Measurements from ENCODE around the gene UBE2G1.
"Not testable (repeated sequence)": the region's sequence is repeated elsewhere in the genome, so short reads cannot be mapped to it uniquely, and the experiment has no call there.

UBE2G1 gene, protein sequence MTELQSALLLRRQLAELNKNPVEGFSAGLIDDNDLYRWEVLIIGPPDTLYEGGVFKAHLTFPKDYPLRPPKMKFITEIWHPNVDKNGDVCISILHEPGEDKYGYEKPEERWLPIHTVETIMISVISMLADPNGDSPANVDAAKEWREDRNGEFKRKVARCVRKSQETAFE

DNA sequence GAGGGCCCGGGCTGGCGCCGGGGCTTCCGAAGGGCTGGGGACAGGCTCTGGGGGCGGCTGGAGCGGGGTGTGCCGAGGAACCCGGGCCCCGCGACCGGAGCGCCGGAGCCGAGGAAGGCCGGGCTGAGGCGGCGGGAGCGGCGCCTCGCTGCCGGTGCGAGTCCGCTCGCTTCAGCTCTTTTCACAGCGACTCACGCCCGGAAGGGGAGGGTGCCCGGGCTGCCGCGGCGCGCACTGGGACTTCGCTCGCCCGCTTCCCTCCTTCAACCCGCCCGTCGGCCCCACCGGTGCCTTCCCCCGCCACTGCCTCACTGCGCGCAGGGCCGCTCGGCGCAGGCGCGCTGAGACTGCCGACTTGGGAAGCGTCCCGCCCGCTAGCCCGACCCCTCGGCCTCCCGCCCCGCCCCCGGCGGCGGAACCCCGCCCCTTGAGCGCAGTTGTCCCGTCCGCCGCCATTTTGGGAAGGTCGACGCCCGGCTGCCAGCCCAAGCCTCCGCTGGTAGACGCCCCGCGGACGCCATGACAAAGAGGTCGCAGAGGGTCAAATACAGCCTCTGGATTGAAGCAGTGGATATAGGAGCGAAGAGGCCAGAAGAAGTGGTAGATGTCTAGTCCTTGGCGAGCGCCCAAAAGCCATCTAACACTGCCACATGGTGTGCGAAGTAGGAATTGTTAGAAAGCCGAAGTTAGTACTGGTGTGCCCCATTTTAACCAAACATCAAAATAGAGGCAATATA lies at the start of gene UBE2G1:
Gene UBE2G1 (minus strand): TSS at position 349 of the 737 bp plus-strand sequence. CDS start 359 bp downstream, outside the sequence.
- DNase-seq (ENCODE audit: low spot score) = peak; percentile 99

DNA sequence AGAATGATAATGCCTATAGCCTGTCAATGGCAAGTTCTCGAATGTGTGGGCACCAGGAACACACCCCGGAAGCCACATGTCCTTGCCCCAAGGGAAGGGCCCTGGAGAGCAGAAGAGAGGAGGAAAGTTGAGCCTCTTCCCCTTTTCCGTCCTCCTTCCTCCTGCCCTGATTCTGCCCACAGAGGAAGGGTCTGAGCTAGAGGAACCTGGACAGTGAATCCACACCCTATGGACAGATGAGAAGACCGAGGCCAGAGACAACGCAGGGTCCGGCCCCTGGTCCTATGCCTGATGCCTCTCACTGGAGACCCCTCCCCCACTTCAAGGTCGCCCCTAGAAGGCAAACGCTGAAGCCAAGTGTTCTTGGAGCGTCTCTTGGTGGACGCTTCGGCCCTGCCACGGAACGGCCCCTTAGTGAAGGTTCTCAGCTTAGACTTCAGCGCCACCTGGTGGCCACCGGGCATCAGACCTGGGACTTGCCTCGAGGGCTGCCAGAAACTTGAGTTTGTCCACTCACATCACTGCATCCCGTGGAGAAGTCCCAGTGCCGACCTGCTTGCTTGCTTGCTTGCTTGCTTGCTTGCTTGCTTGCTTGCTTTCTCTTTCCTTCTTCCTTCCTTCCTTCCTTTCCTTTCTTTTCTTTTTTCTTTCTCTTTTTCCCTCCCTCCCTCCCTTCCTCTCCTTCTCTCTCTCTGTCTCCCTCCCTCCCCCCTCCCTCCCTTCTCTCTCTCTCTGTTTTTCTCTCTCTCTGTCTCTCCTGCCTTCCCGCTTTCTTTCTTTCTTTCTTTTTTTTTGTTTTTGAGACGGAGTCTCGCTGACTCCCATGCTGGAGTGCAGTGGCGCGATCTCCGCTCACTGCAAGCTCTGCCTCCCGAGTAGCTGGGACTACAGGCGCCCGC lies 46.7 kb upstream of the UBE2G1 start:
- DNase-seq (ENCODE audit: low spot score) = peak; percentile 93

DNA sequence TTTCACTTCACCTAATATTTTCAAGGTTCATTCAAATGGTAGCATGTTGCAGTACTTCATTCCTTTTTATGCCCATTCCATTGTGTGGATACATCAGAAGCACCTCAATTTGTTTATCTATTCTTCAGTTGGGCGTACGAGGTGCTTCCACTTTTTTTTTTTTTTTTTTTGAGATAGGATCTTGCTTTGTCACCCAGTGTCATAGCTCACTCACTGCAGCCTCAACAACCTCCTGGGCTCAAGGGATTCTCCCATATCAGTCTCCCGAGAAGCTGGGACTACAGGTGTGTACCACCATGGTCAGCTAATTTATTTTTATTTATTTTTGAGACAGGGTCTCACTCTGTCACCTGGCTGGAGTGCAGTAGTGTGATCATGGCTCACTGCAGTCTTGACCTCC lies 44.7 kb upstream of the UBE2G1 start:
- no peak for DNase-seq (ENCODE audit: low spot score)

DNA sequence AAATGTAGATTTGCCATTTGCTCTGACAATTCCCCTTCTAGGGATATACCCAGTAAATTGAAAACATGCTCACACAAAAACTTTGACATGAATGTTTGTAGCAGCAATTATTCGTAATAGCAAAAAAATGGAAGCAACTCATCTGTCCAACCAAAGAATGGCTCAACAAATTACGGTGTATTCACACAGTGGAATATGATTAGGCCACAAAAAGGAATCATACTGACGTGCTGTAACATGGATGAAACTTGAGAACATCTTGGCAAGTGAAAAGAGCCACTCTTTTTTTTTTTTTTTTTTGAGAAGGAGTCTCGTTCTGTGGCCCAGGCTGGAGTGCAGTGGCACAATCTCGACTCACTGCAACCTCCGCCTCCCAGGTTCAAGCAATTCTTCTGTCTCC lies 43.2 kb upstream of the UBE2G1 start:
- no peak for DNase-seq (ENCODE audit: low spot score)

DNA sequence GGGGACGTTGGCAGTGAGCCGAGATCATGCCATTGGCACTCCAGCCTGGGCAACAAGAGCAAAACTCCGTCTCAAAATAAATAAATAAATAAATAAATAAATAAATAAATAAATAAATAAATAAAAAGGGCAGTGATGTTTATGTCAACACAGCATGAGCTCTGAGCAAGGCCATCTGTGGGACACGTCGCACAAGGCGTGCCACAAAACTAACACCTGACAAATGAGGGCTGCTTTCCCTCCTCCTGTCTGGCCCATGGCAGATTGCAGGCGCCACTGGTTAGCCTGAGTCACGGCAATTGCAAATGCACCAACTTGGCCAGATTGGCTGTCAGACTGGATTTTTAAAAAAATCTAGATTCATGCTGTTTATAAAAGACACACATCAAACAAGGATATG lies 41.4 kb upstream of the UBE2G1 start:
- peak; percentile 27 for DNase-seq (ENCODE audit: low spot score)

DNA sequence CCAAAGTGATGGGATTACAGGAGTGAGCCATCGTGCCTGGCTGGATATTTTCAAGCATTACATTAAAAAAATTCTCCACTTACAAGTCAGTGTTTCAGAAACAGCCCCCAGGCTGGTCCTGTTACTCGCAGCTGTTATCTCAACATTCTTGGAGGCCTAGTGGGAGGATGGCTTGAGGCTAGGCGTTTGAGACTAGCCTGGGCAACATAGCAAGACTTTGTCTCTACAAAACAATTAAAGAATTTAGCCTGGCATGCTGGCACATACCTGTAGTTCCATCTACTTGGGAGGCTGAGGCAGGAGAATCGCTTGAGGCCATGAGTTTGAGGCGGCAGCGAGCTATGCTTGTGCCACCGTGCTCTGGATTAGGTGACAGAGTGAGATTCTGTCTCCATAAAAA lies 40.7 kb upstream of the UBE2G1 start:
- no peak for DNase-seq (ENCODE audit: low spot score)

DNA sequence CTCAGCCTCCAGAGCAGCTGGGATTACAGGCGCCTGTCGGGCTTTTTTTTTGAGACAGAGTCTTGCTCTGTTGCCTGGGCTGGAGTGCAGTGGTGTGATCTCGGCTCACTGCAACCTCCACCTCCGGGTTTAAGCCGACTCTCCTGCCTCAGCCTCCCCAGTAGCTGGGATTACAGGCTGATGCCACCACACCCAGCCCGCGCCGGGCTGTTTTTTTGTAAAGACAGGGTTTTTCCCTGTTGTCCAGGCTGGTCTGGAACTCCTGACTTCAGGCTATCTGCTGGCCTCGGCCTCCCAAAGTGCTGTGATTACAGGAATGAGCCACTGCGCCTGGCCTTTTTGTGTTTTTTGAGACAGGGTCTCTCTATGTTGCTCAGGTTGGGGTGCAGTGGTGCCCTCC lies 39.9 kb upstream of the UBE2G1 start:
- DNase-seq (ENCODE audit: low spot score) = no peak

DNA sequence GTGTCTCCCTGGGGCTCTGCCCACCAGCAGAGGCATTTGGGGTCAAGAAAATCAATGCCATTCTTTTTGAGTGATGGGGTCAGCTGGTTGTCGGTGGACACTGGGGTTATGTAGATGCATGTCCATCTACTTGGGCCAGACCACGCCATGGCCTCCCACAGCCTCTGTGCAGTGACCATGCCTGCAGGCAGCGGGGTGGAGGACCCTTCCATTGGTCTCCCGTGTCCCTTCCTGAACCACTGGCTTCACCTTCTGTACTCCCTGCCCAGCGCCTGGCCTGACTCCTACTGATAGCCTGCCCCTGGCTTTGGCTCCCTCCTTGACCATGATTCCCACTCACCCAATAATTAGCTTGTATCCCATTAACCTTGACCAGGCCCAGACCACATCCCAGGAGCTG lies 39.2 kb upstream of the UBE2G1 start:
- DNase-seq (ENCODE audit: low spot score) = no peak

DNA sequence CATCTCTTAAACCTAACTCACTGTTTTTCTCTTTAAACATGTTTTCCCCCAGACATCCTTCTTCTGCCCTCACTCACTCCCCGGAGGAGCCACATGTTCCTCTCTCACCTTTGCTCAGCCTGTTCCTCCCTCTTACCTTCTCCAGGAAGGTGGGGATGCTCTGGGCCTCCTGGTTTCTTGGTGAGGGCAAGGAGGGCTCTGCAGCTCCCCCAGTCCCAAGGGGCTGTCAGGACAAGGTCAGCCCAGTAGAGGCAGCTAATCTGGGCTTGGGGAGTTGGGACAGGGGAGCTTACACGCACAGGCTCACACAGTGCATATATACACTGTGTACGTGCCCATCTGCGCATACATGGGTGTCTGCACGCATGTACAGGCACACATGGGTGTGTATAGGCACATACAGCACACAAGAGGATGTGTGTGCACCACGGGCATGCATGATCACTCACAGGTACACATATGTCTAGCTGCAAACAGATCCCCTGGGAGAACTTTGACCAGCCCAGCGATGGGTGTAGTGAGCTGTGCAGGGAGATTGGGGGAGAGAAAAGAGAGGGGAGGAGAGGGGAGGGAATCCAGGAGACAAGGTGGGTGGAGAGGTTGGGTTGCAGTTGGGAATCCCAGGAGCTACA lies 38.7 kb upstream of the UBE2G1 start:
- no peak for DNase-seq (ENCODE audit: low spot score)

DNA sequence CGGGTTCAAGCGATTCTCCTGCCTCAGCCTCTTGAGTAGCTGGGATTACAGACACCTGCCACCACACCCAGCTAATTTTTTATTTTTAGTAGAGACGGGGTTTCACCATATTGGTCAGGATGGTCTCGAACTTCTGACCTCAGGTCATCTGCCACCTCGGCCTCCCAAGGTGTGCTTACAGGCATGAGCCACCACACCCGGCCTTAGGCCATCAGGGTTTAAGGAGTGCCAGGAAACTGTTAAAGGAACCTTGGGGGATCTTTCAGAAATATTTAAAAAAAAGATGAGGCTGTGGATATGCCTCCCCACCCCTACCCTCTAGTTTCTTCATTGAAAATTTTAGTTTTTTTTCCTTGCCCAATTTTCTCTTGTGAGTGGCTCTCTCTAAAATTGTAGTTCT lies 31.4 kb upstream of the UBE2G1 start:
- no peak for DNase-seq (ENCODE audit: low spot score)

DNA sequence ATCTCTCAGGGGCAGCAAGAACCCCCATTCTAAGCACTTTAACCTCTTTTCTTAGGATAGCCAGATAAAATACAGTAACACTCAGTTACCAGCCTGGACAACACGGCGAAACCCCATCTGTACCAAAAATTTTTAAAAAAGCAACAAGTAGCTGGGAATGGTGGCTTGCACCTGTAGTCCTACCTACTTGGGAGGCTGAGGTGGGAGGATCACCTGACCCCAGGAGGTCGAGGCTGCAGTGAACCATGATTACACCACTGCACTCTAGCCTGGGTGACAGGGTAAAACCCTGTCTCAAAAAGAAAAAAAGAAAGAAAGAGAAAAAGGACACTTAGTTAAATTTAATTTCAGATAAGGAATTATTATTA lies 28.6 kb upstream of the UBE2G1 start:
- no peak for DNase-seq (ENCODE audit: low spot score)

DNA sequence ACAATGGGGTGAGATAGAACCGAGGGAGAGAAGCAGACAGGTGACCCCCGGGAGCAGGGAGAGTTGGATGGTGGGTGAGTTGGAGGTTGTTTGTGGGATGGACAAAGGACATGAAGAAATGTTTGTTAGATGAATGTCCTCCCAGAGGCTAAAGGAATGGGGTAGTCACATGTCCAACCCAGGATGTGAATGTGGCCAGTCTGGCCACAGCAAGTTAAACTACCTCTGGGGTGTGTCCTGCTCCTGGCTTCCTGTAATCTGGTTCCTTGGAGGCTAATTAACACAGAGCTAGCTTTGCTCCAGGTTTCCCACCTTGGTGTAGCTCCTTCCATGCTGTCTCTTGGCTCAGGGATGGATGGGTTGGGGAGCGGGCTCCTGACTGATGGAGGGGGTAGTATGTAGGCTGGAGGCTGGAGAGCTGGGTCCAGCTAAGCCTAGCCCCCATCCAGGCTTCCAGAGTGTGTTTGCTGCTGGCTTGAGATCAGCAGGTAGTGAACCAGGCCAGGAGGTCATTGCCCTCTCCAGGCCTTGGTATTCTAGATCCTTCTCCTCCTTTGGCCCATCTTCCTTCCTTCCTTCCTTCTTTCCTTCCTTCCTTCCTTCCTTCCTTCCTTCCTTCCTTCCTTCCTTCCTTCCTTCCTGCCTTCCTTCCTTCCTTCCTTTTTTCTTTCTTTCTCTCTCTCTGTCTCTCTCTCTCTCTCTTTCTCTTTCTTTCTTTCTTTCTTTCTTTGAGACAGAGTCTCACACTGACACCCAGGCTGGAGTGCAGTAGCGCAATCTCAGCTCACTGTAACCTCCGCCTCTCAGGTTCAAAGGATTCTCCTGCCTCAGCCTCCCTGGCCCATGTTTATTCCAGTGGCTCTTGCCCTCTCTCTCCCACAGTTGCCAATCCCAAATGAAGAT lies 28.0 kb upstream of the UBE2G1 start:
- DNase-seq (ENCODE audit: low spot score) = no peak

DNA sequence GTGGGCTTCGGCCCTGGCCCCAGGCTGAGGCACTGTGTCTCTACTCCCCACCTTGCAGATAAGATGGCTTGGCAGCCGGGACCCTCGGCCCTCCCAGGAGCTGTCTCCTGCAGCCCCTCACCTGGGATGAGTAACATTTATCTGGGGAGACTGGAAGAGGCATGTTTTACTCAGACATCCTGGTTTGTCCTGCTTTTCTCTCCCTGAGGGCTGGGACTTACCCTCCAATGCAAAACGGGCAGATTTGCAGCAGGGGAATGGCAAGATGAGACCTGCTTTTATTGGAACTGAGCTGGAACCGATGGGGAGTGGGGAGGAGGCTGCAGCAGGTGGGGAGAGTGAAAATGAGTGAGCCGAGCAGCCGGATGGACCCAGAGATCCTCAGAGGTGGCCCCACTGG lies 27.3 kb upstream of the UBE2G1 start:
- DNase-seq (ENCODE audit: low spot score) = no peak

DNA sequence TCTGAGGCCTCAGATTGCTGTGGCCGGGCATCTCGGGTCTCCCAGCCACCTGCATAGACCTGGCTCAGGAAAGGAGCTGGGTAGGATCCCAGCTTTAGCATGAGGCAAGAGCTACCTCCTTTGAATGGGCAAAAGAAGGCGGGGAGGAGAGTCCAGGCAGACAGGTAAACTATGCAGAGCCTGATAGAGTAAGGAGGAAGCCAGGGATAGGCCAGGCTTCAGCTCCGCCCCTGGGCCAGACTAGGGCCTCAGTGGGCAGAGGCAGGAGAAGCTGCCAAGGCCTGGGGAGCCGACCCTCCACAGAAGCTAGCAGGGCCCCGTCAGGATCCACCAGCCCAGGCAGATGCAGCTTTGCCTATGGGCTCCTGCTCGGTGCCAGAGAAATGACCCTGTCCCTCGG lies 22.6 kb upstream of the UBE2G1 start:
- no peak for DNase-seq (ENCODE audit: low spot score)

DNA sequence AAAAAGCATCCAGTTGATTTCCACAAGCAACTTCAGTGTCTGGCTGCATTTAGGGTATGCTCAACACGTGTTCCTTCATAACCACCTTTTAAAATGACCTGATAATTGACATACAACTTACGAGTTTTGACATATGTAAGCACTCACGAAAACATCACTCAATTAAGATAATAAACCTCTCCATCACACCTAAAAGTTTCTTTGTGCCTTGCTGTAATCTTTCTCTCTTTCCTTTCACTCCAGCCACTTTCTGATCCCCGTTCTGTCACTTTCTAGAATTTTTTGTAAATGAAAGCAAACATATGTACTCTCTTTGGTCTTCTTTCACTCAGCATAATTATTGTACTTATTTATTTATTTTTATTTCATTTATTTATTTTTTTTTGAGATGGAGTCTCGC lies 20.7 kb upstream of the UBE2G1 start:
- DNase-seq (ENCODE audit: low spot score) = no peak

DNA sequence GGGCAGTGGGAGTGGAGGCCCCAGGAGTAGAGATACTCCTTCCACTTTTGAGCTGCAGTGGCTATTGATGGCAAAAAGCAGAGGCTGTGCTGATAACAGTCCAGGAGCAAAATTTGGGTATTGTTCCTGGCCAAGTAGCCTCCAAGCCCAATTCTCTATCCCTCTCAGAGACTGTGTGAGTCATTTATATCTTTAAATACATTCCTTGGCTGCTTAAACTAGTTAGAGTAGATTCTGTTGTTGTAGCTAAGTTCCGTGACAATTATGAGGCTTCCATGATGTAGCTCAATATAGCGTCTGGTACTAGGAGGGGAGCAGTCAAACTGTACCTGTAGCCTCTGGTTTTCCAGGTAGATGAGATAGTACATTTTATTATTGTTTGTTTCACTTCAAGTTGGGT lies 19.9 kb upstream of the UBE2G1 start:
- peak; percentile 33 for DNase-seq (ENCODE audit: low spot score)

DNA sequence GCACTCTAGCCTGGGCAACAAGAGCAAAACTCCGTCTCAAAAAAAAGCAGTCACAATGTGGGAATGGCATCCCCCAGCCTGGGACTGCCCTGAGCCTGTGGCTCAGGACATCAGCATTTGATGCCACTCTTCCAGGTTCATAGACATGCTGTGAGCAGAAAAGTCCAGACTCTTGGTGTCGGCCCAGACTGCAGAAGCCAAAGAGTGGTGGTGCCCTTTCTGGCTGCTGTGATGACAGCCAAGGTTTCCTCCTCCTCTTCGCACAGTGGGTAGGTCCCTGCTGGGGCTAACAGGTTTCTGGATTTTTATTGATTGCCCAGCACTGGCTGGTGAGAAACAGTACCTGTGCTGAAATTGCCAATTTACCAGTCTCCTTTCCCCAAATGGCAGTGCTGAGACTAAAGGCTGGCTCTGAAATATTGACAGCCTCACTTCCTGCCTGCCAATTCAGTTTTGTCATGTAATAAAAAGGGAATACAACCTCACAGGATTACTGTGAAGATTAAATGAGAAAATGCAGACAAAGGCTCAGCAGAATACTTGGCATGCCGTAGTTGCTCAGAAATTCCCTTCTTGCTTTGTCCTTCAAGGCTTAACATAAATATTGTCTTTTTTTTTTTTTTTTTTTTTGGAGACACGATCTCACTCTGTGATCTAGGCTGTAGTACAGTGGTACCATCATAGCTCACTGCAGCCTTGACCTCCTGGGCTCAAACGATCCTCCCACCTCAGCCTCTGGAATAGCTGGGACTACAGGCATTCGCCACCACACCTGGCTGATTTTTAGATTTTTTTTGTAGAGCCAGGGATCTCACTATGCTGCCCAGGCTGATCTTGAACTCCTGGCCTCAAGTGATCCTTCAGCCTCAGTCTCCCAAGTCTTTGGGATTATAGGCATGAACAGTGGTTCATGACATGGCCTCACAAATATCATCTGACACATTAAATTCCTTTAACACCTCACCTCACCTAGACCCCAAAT lies 15.5 kb upstream of the UBE2G1 start:
- DNase-seq (ENCODE audit: low spot score) = no peak

DNA sequence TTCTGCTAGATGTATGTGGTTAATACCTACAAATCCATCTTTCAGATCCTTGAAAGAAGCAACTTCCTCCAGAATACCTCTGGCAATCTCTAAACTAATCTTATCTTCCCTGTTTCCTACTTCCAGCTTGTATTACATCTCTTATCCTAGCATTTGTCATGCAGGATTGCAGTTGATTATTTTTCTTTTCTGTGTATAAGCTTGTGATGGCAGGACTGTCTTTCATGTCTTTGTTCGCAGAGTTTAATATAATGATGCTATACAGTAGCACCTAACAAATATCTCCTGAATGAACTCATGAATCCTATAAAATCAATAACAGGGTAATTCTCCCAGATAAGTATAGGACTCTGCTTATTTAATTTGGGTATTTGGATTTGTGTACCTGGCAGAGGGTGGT lies 12.2 kb upstream of the UBE2G1 start:
- no peak for DNase-seq (ENCODE audit: low spot score)

DNA sequence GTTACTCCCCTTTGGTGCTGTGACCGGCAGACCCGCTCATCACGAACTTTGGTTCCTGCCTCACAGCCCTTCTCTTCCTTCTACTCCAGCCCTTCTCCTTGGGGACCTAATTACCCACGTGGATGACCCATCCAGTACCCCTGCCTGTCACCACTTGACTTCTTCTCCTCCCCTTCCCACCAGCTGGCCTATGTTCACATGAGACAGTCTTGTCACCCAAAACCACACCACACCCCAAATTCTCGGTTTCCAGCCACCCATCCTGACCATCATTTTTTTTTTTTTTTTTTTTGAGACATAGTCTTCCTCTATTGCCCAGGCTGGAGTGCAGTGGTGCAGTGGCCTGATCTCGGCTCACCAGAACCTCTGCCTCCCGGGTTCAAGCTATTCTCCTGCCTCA lies 10.8 kb upstream of the UBE2G1 start:
- not testable (repeated sequence) for DNase-seq (ENCODE audit: low spot score)

DNA sequence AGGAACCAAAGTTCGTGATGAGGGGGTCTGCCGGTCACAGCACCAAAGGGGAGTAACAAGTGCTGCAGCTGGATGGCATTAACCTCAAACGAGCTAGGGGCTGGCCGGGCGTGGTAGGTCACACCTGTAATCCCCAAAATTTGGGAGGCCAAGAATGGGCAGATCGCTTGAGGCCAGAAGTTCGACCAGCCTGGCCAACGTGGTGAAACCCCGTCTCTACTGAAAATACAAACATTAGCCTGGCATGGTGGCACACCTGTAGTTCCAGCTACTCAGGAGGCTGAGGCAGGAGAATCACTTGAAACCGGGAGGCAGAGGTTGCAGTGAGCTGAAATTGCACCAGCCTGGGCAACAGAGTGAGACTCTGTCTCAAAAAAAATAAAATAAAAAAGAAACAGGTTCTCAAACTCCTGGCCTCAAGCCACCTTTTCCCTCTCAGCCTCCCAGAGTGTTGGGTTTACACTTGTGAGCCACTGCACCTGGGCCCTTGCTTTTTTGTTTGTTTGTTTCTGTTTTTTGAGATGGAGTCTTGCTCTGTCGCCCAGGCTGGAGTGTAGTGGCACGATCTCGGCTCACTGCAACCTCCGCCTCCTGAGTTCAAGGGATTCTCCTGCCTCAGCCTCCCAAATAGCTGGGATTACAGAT lies 9.4 kb upstream of the UBE2G1 start:
- not testable (repeated sequence) for DNase-seq (ENCODE audit: low spot score)

All from AG20443 (cell line).